Measurements from ENCODE around the gene ASH1L.
"Not testable (repeated sequence)": the region's sequence is repeated elsewhere in the genome, so short reads cannot be mapped to it uniquely, and the experiment has no call there.

Gene ASH1L

GRCh38 chr1:155575608-155576007 lies 13.0 kb upstream of the ASH1L start:
- H3K4me3 ChIP-seq (ENCODE audit: control insufficient read depth in 1 of 7, extremely low read depth in 1 of 7, insufficient read depth in 4 of 7, low read depth in 2 of 7, low read length in 6 of 7); H3K27ac ChIP-seq (ENCODE audit: insufficient read depth in 1 of 2, low read depth in 1 of 2, low read length in 2 of 2, poor library complexity in 1 of 2, severe bottlenecking in 2 of 2); H3K36me3 ChIP-seq (ENCODE audit: control insufficient read depth in 4 of 4, insufficient read depth in 4 of 4, low read length in 3 of 4); H3K27me3 ChIP-seq (replicated peaks in 2 of 5; ENCODE audit: control insufficient read depth in 4 of 5, insufficient read depth in 5 of 5, low read length in 4 of 5); DNase-seq; H3K9me3 ChIP-seq (ENCODE audit: control extremely low read depth in 1 of 5, control insufficient read depth in 4 of 5, insufficient read depth in 2 of 5, low read depth in 1 of 5, low read length in 4 of 5); H3K4me1 ChIP-seq (ENCODE audit: control extremely low read depth in 1 of 4, control insufficient read depth in 4 of 4, insufficient read depth in 4 of 4, low read length in 3 of 4): not testable (repeated sequence)
- ChIA-PET POLR2A (interaction anchor here (0.9 kb wide), 1 partner anchor 468 kb away, joined by 4 read pairs; no protein-coding TSS in a partner anchor), CTCF (interaction anchor here (1.6 kb wide), 1 partner anchor 20 kb away, joined by 4 read pairs; no protein-coding TSS in a partner anchor)
- WGBS (ENCODE audit: insufficient coverage): no CpG with 5 or more reads among the region's 6 CpGs

- no peaks in the 10 kb centered on the region for H3K4me1 ChIP-seq (ENCODE audit: control extremely low read depth in 1 of 4, control insufficient read depth in 4 of 4, insufficient read depth in 4 of 4, low read length in 3 of 4)
- WGBS (ENCODE audit: insufficient coverage): 100% methylated on average over 1 of the region's 3 CpGs
- POLR2A ChIA-PET: interaction anchor here (0.6 to 0.8 kb wide), 2 partner anchors 11 to 1715 kb away, joined by 3 to 4 read pairs; no protein-coding TSS in a partner anchor
- H3K9me3 ChIP-seq (ENCODE audit: control extremely low read depth in 1 of 5, control insufficient read depth in 4 of 5, insufficient read depth in 2 of 5, low read depth in 1 of 5, low read length in 4 of 5): no peaks in the 10 kb centered on the region
- no peak overlapping the region for H3K4me3 ChIP-seq (ENCODE audit: control insufficient read depth in 1 of 7, extremely low read depth in 1 of 7, insufficient read depth in 4 of 7, low read depth in 2 of 7, low read length in 6 of 7)
- CTCF ChIA-PET: no interaction called here
- H3K36me3 ChIP-seq (ENCODE audit: control insufficient read depth in 4 of 4, insufficient read depth in 4 of 4, low read length in 3 of 4): peaks cover 0 to 14% (median 4%) of the 10 kb centered on the region in 4 experiments
- no peak for DNase-seq
- H3K27ac ChIP-seq (ENCODE audit: insufficient read depth in 1 of 2, low read depth in 1 of 2, low read length in 2 of 2, poor library complexity in 1 of 2, severe bottlenecking in 2 of 2): no peak overlapping the region
- H3K27me3 ChIP-seq (replicated peaks in 2 of 5; ENCODE audit: control insufficient read depth in 4 of 5, insufficient read depth in 5 of 5, low read length in 4 of 5): no peaks in the 10 kb centered on the region
These were observed 11.5 kb upstream of the ASH1L start for GRCh38 chr1:155574077-155574476.

- 100% methylated on average over 1 of the region's 4 CpGs for whole genome bisulfite sequencing (ENCODE audit: insufficient coverage)
- POLR2A ChIA-PET: no interaction called here
- H3K36me3 ChIP-seq (ENCODE audit: control insufficient read depth in 4 of 4, insufficient read depth in 4 of 4, low read length in 3 of 4): peaks cover 0 to 19% (median 9%) of the 10 kb centered on the region in 4 experiments
- CTCF ChIA-PET: no interaction called here
- no peaks in the 10 kb centered on the region for H3K4me1 ChIP-seq (ENCODE audit: control extremely low read depth in 1 of 4, control insufficient read depth in 4 of 4, insufficient read depth in 4 of 4, low read length in 3 of 4)
- DNase-seq: no peak
- H3K27ac ChIP-seq (ENCODE audit: insufficient read depth in 1 of 2, low read depth in 1 of 2, low read length in 2 of 2, poor library complexity in 1 of 2, severe bottlenecking in 2 of 2): no peak overlapping the region
- no peaks in the 10 kb centered on the region for H3K27me3 ChIP-seq (replicated peaks in 2 of 5; ENCODE audit: control insufficient read depth in 4 of 5, insufficient read depth in 5 of 5, low read length in 4 of 5)
- H3K4me3 ChIP-seq (ENCODE audit: control insufficient read depth in 1 of 7, extremely low read depth in 1 of 7, insufficient read depth in 4 of 7, low read depth in 2 of 7, low read length in 6 of 7): no peak overlapping the region
- H3K9me3 ChIP-seq (ENCODE audit: control extremely low read depth in 1 of 5, control insufficient read depth in 4 of 5, insufficient read depth in 2 of 5, low read depth in 1 of 5, low read length in 4 of 5): no peaks in the 10 kb centered on the region
These were observed 8.0 kb upstream of the ASH1L start for GRCh38 chr1:155570593-155570990.

DNA sequence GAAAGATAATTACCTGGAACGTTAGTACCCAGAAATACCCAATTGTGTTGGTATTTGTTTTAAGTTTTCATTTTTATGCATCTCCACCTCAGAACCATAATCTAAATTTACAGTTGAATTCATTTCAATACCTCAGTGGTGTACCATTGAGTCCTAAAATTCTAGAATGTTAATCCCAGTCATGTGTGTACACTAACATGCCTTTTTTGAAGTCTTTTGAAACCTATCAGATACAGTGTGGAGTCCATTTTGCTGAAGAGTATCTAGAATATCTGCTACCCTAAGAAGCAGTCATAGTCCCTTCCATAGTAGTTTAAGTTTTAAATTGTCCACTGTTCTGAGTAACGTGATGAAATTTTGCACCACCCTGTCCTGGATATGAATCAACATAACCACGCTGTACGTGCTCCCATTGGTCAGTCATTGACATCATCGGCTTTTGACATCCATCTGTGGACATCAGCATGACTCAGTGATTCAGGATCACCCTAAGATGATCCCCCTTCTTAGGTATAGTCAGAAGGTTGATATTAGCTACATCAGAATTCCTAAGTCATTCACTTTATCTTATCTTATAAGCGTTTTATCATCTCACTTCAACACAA lies 7.5 kb upstream of the ASH1L start:
- no peak overlapping the region for H3K4me3 ChIP-seq (ENCODE audit: control insufficient read depth in 1 of 7, extremely low read depth in 1 of 7, insufficient read depth in 4 of 7, low read depth in 2 of 7, low read length in 6 of 7)
- DNase-seq: no peak
- peaks cover 0 to 19% (median 10%) of the 10 kb centered on the region in 4 experiments for H3K36me3 ChIP-seq (ENCODE audit: control insufficient read depth in 4 of 4, insufficient read depth in 4 of 4, low read length in 3 of 4)
- CTCF ChIA-PET: no interaction called here
- H3K27ac ChIP-seq (ENCODE audit: insufficient read depth in 1 of 2, low read depth in 1 of 2, low read length in 2 of 2, poor library complexity in 1 of 2, severe bottlenecking in 2 of 2): no peak overlapping the region
- 100% methylated on average over 4 of the region's 6 CpGs for WGBS (ENCODE audit: insufficient coverage)
- POLR2A ChIA-PET: no interaction called here
- peaks cover 0 to under 1% (median 0%) of the 10 kb centered on the region in 4 experiments for H3K4me1 ChIP-seq (ENCODE audit: control extremely low read depth in 1 of 4, control insufficient read depth in 4 of 4, insufficient read depth in 4 of 4, low read length in 3 of 4)
- no peaks in the 10 kb centered on the region for H3K27me3 ChIP-seq (replicated peaks in 2 of 5; ENCODE audit: control insufficient read depth in 4 of 5, insufficient read depth in 5 of 5, low read length in 4 of 5)
- no peaks in the 10 kb centered on the region for H3K9me3 ChIP-seq (ENCODE audit: control extremely low read depth in 1 of 5, control insufficient read depth in 4 of 5, insufficient read depth in 2 of 5, low read depth in 1 of 5, low read length in 4 of 5)

DNA sequence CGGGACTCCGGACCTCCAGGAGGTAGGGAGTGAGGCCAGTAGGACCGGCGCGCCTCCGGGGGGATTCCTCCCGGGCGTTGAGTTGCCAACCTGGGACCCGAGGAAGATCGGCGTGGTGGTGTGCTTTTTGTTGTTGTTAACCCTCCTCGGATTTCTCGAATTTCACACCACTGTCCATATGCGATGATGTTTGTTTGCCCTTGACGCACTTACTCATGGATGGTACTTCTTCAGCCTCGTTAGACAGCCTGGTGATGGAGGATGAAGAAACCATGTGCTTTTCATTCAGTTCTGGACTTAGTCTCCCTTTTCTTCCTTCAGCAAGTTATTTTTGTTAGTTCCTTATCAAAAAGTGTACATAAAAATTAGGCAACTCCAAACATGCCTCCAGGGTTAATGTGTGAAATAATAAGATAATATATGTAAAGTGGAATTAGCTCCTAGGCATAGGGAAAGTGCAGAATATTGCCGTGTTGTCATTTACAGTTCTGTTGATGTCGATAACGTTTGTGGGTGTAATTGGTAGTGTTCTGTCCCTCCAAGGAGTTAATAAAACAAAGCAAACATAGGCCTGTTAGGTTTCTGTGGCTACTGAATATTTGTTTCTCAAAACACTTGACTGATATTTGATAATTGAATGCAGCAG lies 897 bp upstream of the ASH1L start:
- peak overlapping the region; percentile 83 to 95 (median 93) for H3K4me3 ChIP-seq (ENCODE audit: control insufficient read depth in 1 of 7, extremely low read depth in 1 of 7, insufficient read depth in 4 of 7, low read depth in 2 of 7, low read length in 6 of 7)
- H3K27me3 ChIP-seq (replicated peaks in 2 of 5; ENCODE audit: control insufficient read depth in 4 of 5, insufficient read depth in 5 of 5, low read length in 4 of 5); H3K36me3 ChIP-seq (ENCODE audit: control insufficient read depth in 4 of 4, insufficient read depth in 4 of 4, low read length in 3 of 4); H3K9me3 ChIP-seq (ENCODE audit: control extremely low read depth in 1 of 5, control insufficient read depth in 4 of 5, insufficient read depth in 2 of 5, low read depth in 1 of 5, low read length in 4 of 5); CTCF ChIA-PET: not testable (repeated sequence)
- H3K4me1 ChIP-seq (ENCODE audit: control extremely low read depth in 1 of 4, control insufficient read depth in 4 of 4, insufficient read depth in 4 of 4, low read length in 3 of 4): peaks cover 10 to 29% (median 14%) of the 10 kb centered on the region in 4 experiments
- peak; percentile 26 to 73 (median 63) for DNase-seq
- POLR2A ChIA-PET: interaction anchor here (0.7 to 1.8 kb wide), 6 partner anchors 8 to 63 kb away, joined by 3 to 6 read pairs (median 4); no protein-coding TSS in a partner anchor
- H3K27ac ChIP-seq (ENCODE audit: insufficient read depth in 1 of 2, low read depth in 1 of 2, low read length in 2 of 2, poor library complexity in 1 of 2, severe bottlenecking in 2 of 2): peak overlapping the region; percentile 97 to 99
- 0% methylated on average over 9 of the region's 19 CpGs for WGBS (ENCODE audit: insufficient coverage)

- Histone ChIP-seq H3K27ac (ENCODE audit: insufficient read depth in 1 of 2, low read depth in 1 of 2, low read length in 2 of 2, poor library complexity in 1 of 2, severe bottlenecking in 2 of 2) (peak overlapping the region; percentile 91 to 99), H3K4me1 (ENCODE audit: control extremely low read depth in 1 of 4, control insufficient read depth in 4 of 4, insufficient read depth in 4 of 4, low read length in 3 of 4) (peaks cover 10 to 32% (median 14%) of the 10 kb centered on the region in 4 experiments), H3K4me3 (ENCODE audit: control insufficient read depth in 1 of 7, extremely low read depth in 1 of 7, insufficient read depth in 4 of 7, low read depth in 2 of 7, low read length in 6 of 7) (peak overlapping the region; percentile 75 to 95 (median 92))
- H3K27me3 ChIP-seq (replicated peaks in 2 of 5; ENCODE audit: control insufficient read depth in 4 of 5, insufficient read depth in 5 of 5, low read length in 4 of 5); H3K9me3 ChIP-seq (ENCODE audit: control extremely low read depth in 1 of 5, control insufficient read depth in 4 of 5, insufficient read depth in 2 of 5, low read depth in 1 of 5, low read length in 4 of 5); CTCF ChIA-PET; H3K36me3 ChIP-seq (ENCODE audit: control insufficient read depth in 4 of 4, insufficient read depth in 4 of 4, low read length in 3 of 4): not testable (repeated sequence)
- POLR2A ChIA-PET: interaction anchor here (0.9 to 1.8 kb wide), 3 partner anchors 14 to 61 kb away, joined by 3 to 4 read pairs (median 3); no protein-coding TSS in a partner anchor
- peak in 1 of 3 donors; percentile 52 for DNase-seq
- 0% methylated on average over 28 of the region's 56 CpGs for WGBS (ENCODE audit: insufficient coverage)
These were observed 623 bp downstream of the ASH1L start for GRCh38 chr1:155561779-155562580.
